ENCODE results near the gene HMBS. TPM values are rescaled to one million over a fixed set of nuclear protein-coding genes. Genes with fewer than 3 reads are reported as not detected.

The HMBS gene
- total RNA-seq, 1 donor from 2014 or later, result 21.4 TPM

DNA sequence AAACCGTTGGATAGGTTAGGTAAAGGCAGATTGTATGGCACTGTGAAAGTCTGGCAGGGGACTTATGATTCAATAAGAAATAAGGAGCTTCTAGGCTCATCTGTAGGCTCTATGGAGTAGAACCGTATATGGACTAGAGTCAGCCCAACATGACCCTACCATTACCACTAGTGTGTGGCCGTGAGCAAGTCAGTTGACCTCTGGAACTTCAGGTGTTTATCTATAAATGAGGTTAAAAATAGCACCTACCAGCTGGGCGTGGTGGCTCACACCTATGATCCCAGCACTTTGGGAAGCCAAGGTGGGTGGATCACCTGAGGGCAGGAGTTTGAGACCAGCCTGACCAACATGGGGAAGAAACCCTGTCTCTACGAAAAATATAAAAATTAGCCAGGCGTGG lies 41.1 kb downstream of the HMBS start:
- DNase-seq (ENCODE audit: low read depth) (no peak), FAIRE-seq (no peak)
- Histone ChIP-seq H3K27ac (ENCODE audit: low read depth, low read length) (no peak overlapping the region), H3K4me1 (ENCODE audit: insufficient read depth, low read length) (peaks cover 10% of the 10 kb centered on the region), H4K20me1 (ENCODE audit: insufficient read depth, low read length) (peaks cover 20% of the 10 kb centered on the region), H2AFZ (ENCODE audit: low read depth, low read length) (no peak overlapping the region), H3K4me2 (ENCODE audit: low read length) (no peak overlapping the region), H3K79me2 (ENCODE audit: insufficient read depth, low read length) (peaks cover 31% of the 10 kb centered on the region), H3K9ac (ENCODE audit: low read length) (no peak overlapping the region), H3K27me3 (ENCODE audit: insufficient read depth, low read length) (no peaks in the 10 kb centered on the region), H3K9me3 (ENCODE audit: insufficient read depth, low read depth, low read length) (no peaks in the 10 kb centered on the region), H3K4me3 (ENCODE audit: insufficient read depth, low read depth, low read length) (no peak overlapping the region), H3K36me3 (ENCODE audit: insufficient read depth, low read length) (peaks cover 7% of the 10 kb centered on the region)
- H3K36me3 Mint-ChIP-seq (ENCODE audit: low read depth, unreplicated experiment), result peaks cover 10% of the 10 kb centered on the region
- H3K4me1 Mint-ChIP-seq (ENCODE audit: low read depth, unreplicated experiment), result peaks cover 15% of the 10 kb centered on the region
- H3K9me3 Mint-ChIP-seq (ENCODE audit: unreplicated experiment), result no peaks in the 10 kb centered on the region
- TF ChIP-seq, protein P1, sequence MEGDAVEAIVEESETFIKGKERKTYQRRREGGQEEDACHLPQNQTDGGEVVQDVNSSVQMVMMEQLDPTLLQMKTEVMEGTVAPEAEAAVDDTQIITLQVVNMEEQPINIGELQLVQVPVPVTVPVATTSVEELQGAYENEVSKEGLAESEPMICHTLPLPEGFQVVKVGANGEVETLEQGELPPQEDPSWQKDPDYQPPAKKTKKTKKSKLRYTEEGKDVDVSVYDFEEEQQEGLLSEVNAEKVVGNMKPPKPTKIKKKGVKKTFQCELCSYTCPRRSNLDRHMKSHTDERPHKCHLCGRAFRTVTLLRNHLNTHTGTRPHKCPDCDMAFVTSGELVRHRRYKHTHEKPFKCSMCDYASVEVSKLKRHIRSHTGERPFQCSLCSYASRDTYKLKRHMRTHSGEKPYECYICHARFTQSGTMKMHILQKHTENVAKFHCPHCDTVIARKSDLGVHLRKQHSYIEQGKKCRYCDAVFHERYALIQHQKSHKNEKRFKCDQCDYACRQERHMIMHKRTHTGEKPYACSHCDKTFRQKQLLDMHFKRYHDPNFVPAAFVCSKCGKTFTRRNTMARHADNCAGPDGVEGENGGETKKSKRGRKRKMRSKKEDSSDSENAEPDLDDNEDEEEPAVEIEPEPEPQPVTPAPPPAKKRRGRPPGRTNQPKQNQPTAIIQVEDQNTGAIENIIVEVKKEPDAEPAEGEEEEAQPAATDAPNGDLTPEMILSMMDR (IDR thresholded peaks at IDR 0.05; ENCODE audit: insufficient read depth, low read depth, low read length), result no peak
- TF ChIP-seq EZH2 (IDR thresholded peaks at IDR 0.05; ENCODE audit: insufficient read depth, low read length), result no peak
- no peak overlapping the region for H3K4me3 Mint-ChIP-seq (ENCODE audit: unreplicated experiment)
- H3K27me3 Mint-ChIP-seq (ENCODE audit: low read depth, unreplicated experiment), result no peaks in the 10 kb centered on the region
- no peak overlapping the region for H3K27ac Mint-ChIP-seq (ENCODE audit: unreplicated experiment)

DNA sequence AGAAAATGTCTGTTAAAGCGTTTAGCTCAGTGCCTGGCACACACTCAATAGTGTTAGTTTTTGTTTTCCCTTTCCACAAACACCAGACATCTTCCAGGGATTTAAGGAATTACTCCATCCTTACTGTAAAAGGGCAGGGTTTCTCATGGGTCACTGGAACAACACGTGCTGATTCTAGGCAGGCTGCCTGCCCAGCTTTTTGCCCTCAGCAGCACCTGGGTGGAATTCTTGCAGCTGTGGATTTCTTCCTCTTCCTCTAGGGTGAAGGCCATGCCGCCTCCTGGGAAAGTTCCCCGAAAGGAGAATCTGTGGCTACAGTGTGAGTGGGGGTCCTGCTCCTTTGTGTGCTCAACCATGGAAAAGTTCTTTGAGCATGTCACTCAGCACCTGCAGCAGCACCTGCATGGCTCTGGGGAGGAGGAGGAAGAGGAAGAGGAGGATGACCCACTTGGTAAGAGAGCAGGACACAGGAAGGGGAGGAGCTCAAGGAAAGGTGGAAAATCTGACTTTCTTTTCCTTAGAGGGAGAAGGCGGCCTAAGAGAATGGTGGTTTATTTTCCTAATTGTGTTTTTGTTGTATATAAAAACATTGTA lies 42.1 kb downstream of the HMBS start:
- no peaks in the 10 kb centered on the region for H3K9me3 ChIP-seq (ENCODE audit: insufficient read depth, low read depth, low read length)
- no peaks in the 10 kb centered on the region for H3K27me3 ChIP-seq (ENCODE audit: insufficient read depth, low read length)
- FAIRE-seq, result no peak
- peaks cover 20% of the 10 kb centered on the region for H4K20me1 ChIP-seq (ENCODE audit: insufficient read depth, low read length)
- H2AFZ ChIP-seq (ENCODE audit: low read depth, low read length), result no peak overlapping the region
- no peak overlapping the region for H3K4me2 ChIP-seq (ENCODE audit: low read length)
- no peak overlapping the region for H3K9ac ChIP-seq (ENCODE audit: low read length)
- H3K4me3 Mint-ChIP-seq (ENCODE audit: unreplicated experiment), result no peak overlapping the region
- H3K79me2 ChIP-seq (ENCODE audit: insufficient read depth, low read length), result peaks cover 27% of the 10 kb centered on the region
- H3K4me3 ChIP-seq (ENCODE audit: insufficient read depth, low read depth, low read length), result no peak overlapping the region
- H3K36me3 Mint-ChIP-seq (ENCODE audit: low read depth, unreplicated experiment), result peaks cover 19% of the 10 kb centered on the region
- no peak overlapping the region for H3K27ac ChIP-seq (ENCODE audit: low read depth, low read length)
- H3K9me3 Mint-ChIP-seq (ENCODE audit: unreplicated experiment), result no peaks in the 10 kb centered on the region
- peaks cover 18% of the 10 kb centered on the region for H3K4me1 Mint-ChIP-seq (ENCODE audit: low read depth, unreplicated experiment)
- no peak overlapping the region for H3K27ac Mint-ChIP-seq (ENCODE audit: unreplicated experiment)
- H3K36me3 ChIP-seq (ENCODE audit: insufficient read depth, low read length), result peaks cover 13% of the 10 kb centered on the region
- no peaks in the 10 kb centered on the region for H3K27me3 Mint-ChIP-seq (ENCODE audit: low read depth, unreplicated experiment)
- no peak for TF ChIP-seq EZH2 (IDR thresholded peaks at IDR 0.05; ENCODE audit: insufficient read depth, low read length)
- TF ChIP-seq, protein P1 (IDR thresholded peaks at IDR 0.05; ENCODE audit: insufficient read depth, low read depth, low read length), result no peak
- DNase-seq (ENCODE audit: low read depth), result no peak
- peaks cover 7% of the 10 kb centered on the region for H3K4me1 ChIP-seq (ENCODE audit: insufficient read depth, low read length)

DNA sequence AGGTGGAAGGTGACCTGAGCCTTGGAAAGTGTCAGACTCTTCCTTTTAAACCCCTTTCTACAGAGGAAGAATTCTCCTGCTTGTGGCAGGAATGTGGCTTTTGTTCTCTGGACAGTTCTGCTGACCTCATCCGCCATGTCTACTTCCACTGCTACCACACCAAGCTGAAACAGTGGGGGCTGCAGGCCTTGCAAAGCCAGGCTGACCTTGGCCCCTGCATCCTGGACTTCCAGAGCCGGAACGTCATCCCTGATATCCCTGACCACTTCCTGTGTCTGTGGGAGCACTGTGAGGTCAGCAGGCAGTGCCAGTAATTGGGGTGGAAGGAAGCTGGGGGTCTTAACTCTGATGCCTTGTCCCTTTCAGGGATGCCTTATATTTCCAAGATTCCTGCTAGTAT lies 46.0 kb downstream of the HMBS start:
- Mint-ChIP-seq H3K4me1 (ENCODE audit: low read depth, unreplicated experiment) (peaks cover 13% of the 10 kb centered on the region), H3K9me3 (ENCODE audit: unreplicated experiment) (no peaks in the 10 kb centered on the region), H3K27ac (ENCODE audit: unreplicated experiment) (peak overlapping the region; percentile 83), H3K36me3 (ENCODE audit: low read depth, unreplicated experiment) (peaks cover 36% of the 10 kb centered on the region), H3K4me3 (ENCODE audit: unreplicated experiment) (peak overlapping the region; percentile 50), H3K27me3 (ENCODE audit: low read depth, unreplicated experiment) (no peaks in the 10 kb centered on the region)
- Histone ChIP-seq H3K27ac (ENCODE audit: low read depth, low read length) (no peak overlapping the region), H3K9ac (ENCODE audit: low read length) (no peak overlapping the region), H3K9me3 (ENCODE audit: insufficient read depth, low read depth, low read length) (no peaks in the 10 kb centered on the region), H3K4me2 (ENCODE audit: low read length) (peak overlapping the region; percentile 39), H3K79me2 (ENCODE audit: insufficient read depth, low read length) (peaks cover 2% of the 10 kb centered on the region), H3K27me3 (ENCODE audit: insufficient read depth, low read length) (no peaks in the 10 kb centered on the region), H2AFZ (ENCODE audit: low read depth, low read length) (no peak overlapping the region), H3K4me3 (ENCODE audit: insufficient read depth, low read depth, low read length) (no peak overlapping the region), H4K20me1 (ENCODE audit: insufficient read depth, low read length) (peaks cover 13% of the 10 kb centered on the region), H3K36me3 (ENCODE audit: insufficient read depth, low read length) (peaks cover 20% of the 10 kb centered on the region), H3K4me1 (ENCODE audit: insufficient read depth, low read length) (no peaks in the 10 kb centered on the region)
- DNase-seq (ENCODE audit: low read depth) (peak; percentile 21), FAIRE-seq (no peak)
- TF ChIP-seq EZH2 (IDR thresholded peaks at IDR 0.05; ENCODE audit: insufficient read depth, low read length), result no peak
- TF ChIP-seq, protein P1 (IDR thresholded peaks at IDR 0.05; ENCODE audit: insufficient read depth, low read depth, low read length), result no peak
